Activated CD8-positive, alpha-beta T cell treated with anti-CD3 and anti-CD28 coated beads, Interleukin-2, amount 10 ng/mL, durations not matched to agents 7 days and 5 days (primary cell): ENCODE results near the gene IL21R. TPM values are rescaled to one million over a fixed set of nuclear protein-coding genes. Genes with fewer than 3 reads are reported as not detected.

Experiments
- ATAC-seq: fragments of 150-1000 bp; cut with Tn5 transposase; one replicate; pipeline ENCODE4 v1.10.0; 2021; ENCODE audit warnings: moderate library complexity
- CTCF ChIA-PET: fragments of 350-600 bp; sonication (Branson Sonifier 250); formaldehyde crosslinking; loops from one replicate; lab custom pipeline; 2021; ENCODE audit warnings: antibody characterized with exemption; lab: Charles Lee
- POLR2A ChIA-PET: fragments of 350-600 bp; sonication (Branson Sonifier 250); formaldehyde crosslinking; loops from one replicate; lab custom pipeline; 2021; ENCODE audit warnings: antibody characterized with exemption; lab: Charles Lee
- DNase-seq: peaks from one replicate; pipeline ENCODE4 v3.0.0-alpha.2; 2020
- H3K27ac Mint-ChIP-seq: one replicate; pipeline ENCODE4 v1.8.0; 2021; ENCODE audit warnings: mild to moderate bottlenecking, mixed read lengths
- H3K27me3 Mint-ChIP-seq: one replicate; pipeline ENCODE4 v1.8.0; 2021; ENCODE audit warnings: low read depth, mixed read lengths
- H3K36me3 Mint-ChIP-seq: one replicate; pipeline ENCODE4 v1.8.0; 2021; ENCODE audit warnings: low read depth, mixed read lengths
- H3K4me1 Mint-ChIP-seq: one replicate; pipeline ENCODE4 v1.8.0; 2021; ENCODE audit warnings: low read depth, mixed read lengths
- H3K4me3 Mint-ChIP-seq: one replicate; pipeline ENCODE4 v1.8.0; 2021; ENCODE audit warnings: mild to moderate bottlenecking, mixed read lengths
- H3K9me3 Mint-ChIP-seq: one replicate; pipeline ENCODE4 v1.8.0; 2022; ENCODE audit warnings: mixed read lengths; ENCODE audit not compliant: insufficient read depth
- total RNA-seq, 2 experiments: library from RNA; stranded (reverse); gene quantifications; one replicate each; pipeline ENCODE4 v1.2.3, GENCODE V29; 2021

Gene IL21R
- total RNA-seq, 2 experiments from 2014 or later: 23.5 to 24.2 TPM

GRCh38 chr16:27465483-27465879 is 63.5 kb downstream of the IL21R start:
- peak overlapping the region; percentile 77 for H3K27ac Mint-ChIP-seq
- DNase-seq: no peak
- H3K9me3 Mint-ChIP-seq: no peaks in the 10 kb centered on the region
- ChIA-PET POLR2A (interaction anchor here (0.7 to 1.4 kb wide), 3 partner anchors 39 to 85 kb away, joined by 3 to 4 read pairs (median 3); partner anchors contain the start of genes GTF3C1 and KATNIP), CTCF (interaction anchor here (1.0 kb wide), 1 partner anchor 93 kb away, joined by 4 read pairs; no protein-coding TSS in a partner anchor)
- H3K27me3 Mint-ChIP-seq: no peaks in the 10 kb centered on the region
- H3K4me3 Mint-ChIP-seq: no peak overlapping the region
- peaks cover 42% of the 10 kb centered on the region for H3K4me1 Mint-ChIP-seq
- ATAC-seq: no peak
- H3K36me3 Mint-ChIP-seq: peaks cover 81% of the 10 kb centered on the region

GRCh38 chr16:27468941-27469531 is 67.1 kb downstream of the IL21R start:
- ATAC-seq (no peak), DNase-seq (no peak)
- POLR2A ChIA-PET: no interaction called here
- Mint-ChIP-seq H3K27me3 (no peaks in the 10 kb centered on the region), H3K27ac (no peak overlapping the region), H3K9me3 (no peaks in the 10 kb centered on the region), H3K4me1 (peaks cover 16% of the 10 kb centered on the region), H3K4me3 (no peak overlapping the region), H3K36me3 (peaks cover 76% of the 10 kb centered on the region)
- CTCF ChIA-PET: no interaction called here

- H3K4me1 Mint-ChIP-seq: peaks cover 2% of the 10 kb centered on the region
- CTCF ChIA-PET: no interaction called here
- no peaks in the 10 kb centered on the region for H3K9me3 Mint-ChIP-seq
- ATAC-seq (no peak), DNase-seq (no peak)
- POLR2A ChIA-PET: no interaction called here
- no peak overlapping the region for H3K4me3 Mint-ChIP-seq
- no peaks in the 10 kb centered on the region for H3K27me3 Mint-ChIP-seq
- H3K36me3 Mint-ChIP-seq: peaks cover 76% of the 10 kb centered on the region
- no peak overlapping the region for H3K27ac Mint-ChIP-seq
Observed at GRCh38 chr16:27470567-27471431, 68.8 kb downstream of the IL21R start.

GRCh38 chr16:27471661-27472060 is 69.7 kb downstream of the IL21R start:
- no peaks in the 10 kb centered on the region for H3K4me1 Mint-ChIP-seq
- no peak for ATAC-seq
- no peak overlapping the region for H3K27ac Mint-ChIP-seq
- CTCF ChIA-PET: no interaction called here
- H3K9me3 Mint-ChIP-seq: no peaks in the 10 kb centered on the region
- no peaks in the 10 kb centered on the region for H3K27me3 Mint-ChIP-seq
- H3K4me3 Mint-ChIP-seq: no peak overlapping the region
- peaks cover 73% of the 10 kb centered on the region for H3K36me3 Mint-ChIP-seq
- POLR2A ChIA-PET: no interaction called here
- no peak for DNase-seq

- no peaks in the 10 kb centered on the region for H3K9me3 Mint-ChIP-seq
- ChIA-PET POLR2A (no interaction called here), CTCF (no interaction called here)
- H3K4me3 Mint-ChIP-seq: no peak overlapping the region
- no peaks in the 10 kb centered on the region for H3K27me3 Mint-ChIP-seq
- peak overlapping the region; percentile 1 for H3K27ac Mint-ChIP-seq
- ATAC-seq (no peak), DNase-seq (no peak)
- no peaks in the 10 kb centered on the region for H3K4me1 Mint-ChIP-seq
- H3K36me3 Mint-ChIP-seq: peaks cover 72% of the 10 kb centered on the region
Observed at GRCh38 chr16:27472091-27473020, 70.4 kb downstream of the IL21R start.

- H3K9me3 Mint-ChIP-seq: no peaks in the 10 kb centered on the region
- peaks cover 65% of the 10 kb centered on the region for H3K36me3 Mint-ChIP-seq
- DNase-seq (no peak), ATAC-seq (no peak)
- ChIA-PET POLR2A (no interaction called here), CTCF (no interaction called here)
- no peak overlapping the region for H3K27ac Mint-ChIP-seq
- no peak overlapping the region for H3K4me3 Mint-ChIP-seq
- no peaks in the 10 kb centered on the region for H3K4me1 Mint-ChIP-seq
- no peaks in the 10 kb centered on the region for H3K27me3 Mint-ChIP-seq
Observed at GRCh38 chr16:27473101-27473900, 71.3 kb downstream of the IL21R start.

- CTCF ChIA-PET: no interaction called here
- POLR2A ChIA-PET: no interaction called here
Observed at GRCh38 chr16:27474041-27474440, 72.1 kb downstream of the IL21R start.

GRCh38 chr16:27474921-27475320 is 72.9 kb downstream of the IL21R start:
- ChIA-PET CTCF (no interaction called here), POLR2A (no interaction called here)
- Mint-ChIP-seq H3K27ac (no peak overlapping the region), H3K36me3 (peaks cover 58% of the 10 kb centered on the region), H3K4me1 (no peaks in the 10 kb centered on the region), H3K9me3 (no peaks in the 10 kb centered on the region), H3K4me3 (no peak overlapping the region), H3K27me3 (no peaks in the 10 kb centered on the region)
- DNase-seq: no peak
- no peak for ATAC-seq

More at GRCh38 chr16:27474041-27474440, 72.1 kb downstream of the IL21R start:
- Mint-ChIP-seq H3K9me3 (no peaks in the 10 kb centered on the region), H3K27ac (no peak overlapping the region), H3K4me3 (no peak overlapping the region), H3K36me3 (peaks cover 63% of the 10 kb centered on the region), H3K4me1 (no peaks in the 10 kb centered on the region), H3K27me3 (no peaks in the 10 kb centered on the region)
- DNase-seq (no peak), ATAC-seq (no peak)

GRCh38 chr16:27475561-27475960 is 73.6 kb downstream of the IL21R start:
- Mint-ChIP-seq H3K9me3 (no peaks in the 10 kb centered on the region), H3K27ac (no peak overlapping the region), H3K36me3 (peaks cover 56% of the 10 kb centered on the region), H3K27me3 (no peaks in the 10 kb centered on the region), H3K4me3 (no peak overlapping the region), H3K4me1 (no peaks in the 10 kb centered on the region)
- POLR2A ChIA-PET: no interaction called here
- CTCF ChIA-PET: no interaction called here
- ATAC-seq (no peak), DNase-seq (no peak)

GRCh38 chr16:27476240-27476639 is 74.3 kb downstream of the IL21R start:
- H3K27me3 Mint-ChIP-seq: no peaks in the 10 kb centered on the region
- no peak overlapping the region for H3K27ac Mint-ChIP-seq
- no peak for ATAC-seq
- DNase-seq: no peak
- CTCF ChIA-PET: no interaction called here
- POLR2A ChIA-PET: no interaction called here
- peaks cover 55% of the 10 kb centered on the region for H3K36me3 Mint-ChIP-seq
- H3K4me3 Mint-ChIP-seq: no peak overlapping the region
- no peaks in the 10 kb centered on the region for H3K9me3 Mint-ChIP-seq
- H3K4me1 Mint-ChIP-seq: no peaks in the 10 kb centered on the region

GRCh38 chr16:27480761-27481160 is 78.8 kb downstream of the IL21R start:
- H3K36me3 Mint-ChIP-seq: peaks cover 63% of the 10 kb centered on the region

More at GRCh38 chr16:27480761-27481160, 78.8 kb downstream of the IL21R start:
- Mint-ChIP-seq H3K4me3 (no peak overlapping the region), H3K27me3 (no peaks in the 10 kb centered on the region), H3K27ac (no peak overlapping the region), H3K4me1 (no peaks in the 10 kb centered on the region), H3K9me3 (no peaks in the 10 kb centered on the region)
- ChIA-PET CTCF (no interaction called here), POLR2A (no interaction called here)
- no peak for DNase-seq
- no peak for ATAC-seq
